CD4-positive, alpha-beta memory T cell (primary cell): Measurements from ENCODE around the gene SETBP1. TPM values are rescaled to one million over a fixed set of nuclear protein-coding genes. Genes with fewer than 3 reads are reported as not detected.

Experiments used
- CTCF ChIA-PET: fragments of 350-600 bp; sonication (Branson Sonifier 250); formaldehyde crosslinking; loops from one replicate; lab custom pipeline; 2021; ENCODE audit warnings: inconsistent platforms; ENCODE audit not compliant: partially characterized antibody; lab: Charles Lee
- POLR2A ChIA-PET: fragments of 350-600 bp; sonication (Branson Sonifier 250); formaldehyde crosslinking; loops from one replicate; lab custom pipeline; 2021; ENCODE audit not compliant: partially characterized antibody; lab: Charles Lee
- DNase-seq, 5 donors: peaks; one replicate each; pipeline versions ENCODE4 v3.0.0 to v3.0.0-alpha.2; 2020 to 2022; ENCODE audit warnings: mixed read lengths in 1 of 5
- H3K27ac ChIP-seq: one replicate; pipeline ENCODE4 v1.7.0; 2013; ENCODE audit warnings: low read depth, low read length
- H3K27me3 ChIP-seq: 2 replicates; pipeline ENCODE4 v1.7.0; 2013; ENCODE audit warnings: mild to moderate bottlenecking, low read length, moderate library complexity; ENCODE audit not compliant: insufficient read depth
- H3K36me3 ChIP-seq: 2 replicates; pipeline ENCODE4 v1.7.0; 2013; ENCODE audit warnings: mild to moderate bottlenecking, low read length, moderate library complexity; ENCODE audit not compliant: insufficient read depth
- H3K4me1 ChIP-seq: 2 replicates; pipeline ENCODE4 v1.7.0; 2013; ENCODE audit warnings: mild to moderate bottlenecking, low read length, moderate library complexity; ENCODE audit not compliant: insufficient read depth
- H3K4me3 ChIP-seq, 2 donors: one replicate each; pipeline ENCODE4 v1.7.0; 2013; ENCODE audit warnings: low read length in 2 of 2, mild to moderate bottlenecking in 1 of 2
- H3K9me3 ChIP-seq, 2 donors: one replicate each; pipeline ENCODE4 v1.7.0; 2013; ENCODE audit warnings: low read length in 2 of 2, control low read depth in 1 of 2; ENCODE audit not compliant: control insufficient read depth in 1 of 2
- H3K27ac Mint-ChIP-seq, 7 donors: one replicate each; pipeline ENCODE4 v1.8.0; 2020 to 2021; ENCODE audit warnings: mixed read lengths in 7 of 7, mild to moderate bottlenecking in 6 of 7, inconsistent platforms in 3 of 7, moderate library complexity in 3 of 7
- H3K27me3 Mint-ChIP-seq, 2 donors: one replicate each; pipeline ENCODE4 v1.8.0; 2020 to 2021; ENCODE audit warnings: mixed read lengths in 2 of 2
- H3K36me3 Mint-ChIP-seq, 2 donors: one replicate each; pipeline ENCODE4 v1.8.0; 2020 to 2021; ENCODE audit warnings: mixed read lengths in 2 of 2, inconsistent platforms in 1 of 2, mild to moderate bottlenecking in 1 of 2
- H3K4me1 Mint-ChIP-seq, 4 donors: one replicate each; pipeline ENCODE4 v1.8.0; 2020 to 2021; ENCODE audit warnings: mixed read lengths in 4 of 4, mild to moderate bottlenecking in 1 of 4
- H3K4me3 Mint-ChIP-seq, 8 donors: one replicate each; pipeline ENCODE4 v1.8.0; 2020 to 2021; ENCODE audit warnings: mixed read lengths in 8 of 8, mild to moderate bottlenecking in 7 of 8, moderate library complexity in 6 of 8, inconsistent platforms in 3 of 8
- H3K9me3 Mint-ChIP-seq, 8 donors: one replicate each; pipeline ENCODE4 v1.8.0; 2020 to 2021; ENCODE audit warnings: mixed read lengths in 8 of 8, mild to moderate bottlenecking in 5 of 8, inconsistent platforms in 3 of 8, moderate library complexity in 1 of 8
- intact Hi-C: fragments of 100-400 bp; cut with micrococcal nuclease; formaldehyde crosslinking; loops from one replicate; pipeline ENCODE4 v1.15.1; 2023
- polyA plus RNA-seq, 2 donors: library from polyadenylated mRNA; unstranded; fragments of 300-500 nt; fragmentation: Illumina TruSeq; gene quantifications; one replicate each; pipeline ENCODE4 v1.2.3, GENCODE V29; 2021
- total RNA-seq, 2 experiments: library from RNA; stranded (reverse); gene quantifications; one replicate each; pipeline ENCODE4 v1.2.3, GENCODE V29; 2021

Gene SETBP1
- total and polyA plus RNA-seq, 4 experiments from 2014 or later, result 0.03 to 0.21 (median 0.09) TPM; not detected in 1

- Histone ChIP-seq H3K36me3 (no peaks in the 10 kb centered on the region), H3K4me3 (no peak overlapping the region), H3K4me1 (peaks cover 17% of the 10 kb centered on the region), H3K27me3 (no peaks in the 10 kb centered on the region), H3K27ac (no peak overlapping the region), H3K9me3 (no peaks in the 10 kb centered on the region)
- Mint-ChIP-seq H3K27ac (no peak overlapping the region), H3K27me3 (no peaks in the 10 kb centered on the region), H3K4me3 (no peak overlapping the region), H3K36me3 (peaks cover 0 to under 1% of the 10 kb centered on the region in 2 donors), H3K4me1 (peaks cover 8 to 18% (median 12%) of the 10 kb centered on the region in 4 donors), H3K9me3 (peaks cover 0 to 2% (median 0%) of the 10 kb centered on the region in 8 donors)
- POLR2A ChIA-PET, result no interaction called here
- no peak for DNase-seq
- CTCF ChIA-PET, result no interaction called here
- intact Hi-C loops, result no loop called here
Observed at GRCh38 chr18:44841221-44841620, 160.5 kb downstream of the SETBP1 start.

GRCh38 chr18:44841752-44842587, 161.3 kb downstream of the SETBP1 start:
- Histone ChIP-seq H3K36me3 (no peaks in the 10 kb centered on the region), H3K4me3 (no peak overlapping the region), H3K27me3 (no peaks in the 10 kb centered on the region), H3K27ac (no peak overlapping the region), H3K9me3 (no peaks in the 10 kb centered on the region), H3K4me1 (peaks cover 17% of the 10 kb centered on the region)
- Mint-ChIP-seq H3K4me1 (peaks cover 8 to 18% (median 12%) of the 10 kb centered on the region in 4 donors), H3K27me3 (no peaks in the 10 kb centered on the region), H3K27ac (no peak overlapping the region), H3K9me3 (peaks cover 0 to 2% (median 0%) of the 10 kb centered on the region in 8 donors), H3K4me3 (no peak overlapping the region), H3K36me3 (peaks cover 0 to 3% of the 10 kb centered on the region in 2 donors)
- POLR2A ChIA-PET, result no interaction called here
- CTCF ChIA-PET, result interaction anchor here (0.9 kb wide), 1 partner anchor 15 kb away, joined by 5 read pairs; no protein-coding TSS in a partner anchor
- DNase-seq, result no peak
- intact Hi-C loops, result no loop called here

- CTCF ChIA-PET, result interaction anchor here (0.9 kb wide), 1 partner anchor 16 kb away, joined by 5 read pairs; no protein-coding TSS in a partner anchor
Observed at GRCh38 chr18:44842588-44843412, 162.1 kb downstream of the SETBP1 start.

GRCh38 chr18:44844486-44844885, 163.8 kb downstream of the SETBP1 start:
- Histone ChIP-seq H3K27ac (no peak overlapping the region), H3K4me1 (peaks cover 7% of the 10 kb centered on the region), H3K36me3 (no peaks in the 10 kb centered on the region), H3K4me3 (no peak overlapping the region), H3K27me3 (no peaks in the 10 kb centered on the region), H3K9me3 (no peaks in the 10 kb centered on the region)
- H3K4me3 Mint-ChIP-seq, result no peak overlapping the region
- ChIA-PET POLR2A (no interaction called here), CTCF (no interaction called here)
- peaks cover 0 to 4% (median 0%) of the 10 kb centered on the region in 8 donors for H3K9me3 Mint-ChIP-seq
- peaks cover 3 to 8% (median 4%) of the 10 kb centered on the region in 4 donors for H3K4me1 Mint-ChIP-seq
- no peak for DNase-seq
- intact Hi-C loops, result no loop called here
- no peak overlapping the region for H3K27ac Mint-ChIP-seq
- peaks cover 0 to 2% of the 10 kb centered on the region in 2 donors for H3K27me3 Mint-ChIP-seq
- H3K36me3 Mint-ChIP-seq, result peaks cover 0 to 3% of the 10 kb centered on the region in 2 donors

More at GRCh38 chr18:44842588-44843412, 162.1 kb downstream of the SETBP1 start:
- intact Hi-C loops, result no loop called here
- Histone ChIP-seq H3K9me3 (no peaks in the 10 kb centered on the region), H3K36me3 (no peaks in the 10 kb centered on the region), H3K4me1 (peaks cover 17% of the 10 kb centered on the region), H3K4me3 (no peak overlapping the region), H3K27ac (no peak overlapping the region), H3K27me3 (no peaks in the 10 kb centered on the region)
- POLR2A ChIA-PET, result no interaction called here
- Mint-ChIP-seq H3K4me3 (no peak overlapping the region), H3K27ac (no peak overlapping the region), H3K27me3 (no peaks in the 10 kb centered on the region), H3K36me3 (peaks cover 0 to 3% of the 10 kb centered on the region in 2 donors), H3K9me3 (peaks cover 0 to 4% (median 0%) of the 10 kb centered on the region in 8 donors), H3K4me1 (peaks cover 8 to 18% (median 12%) of the 10 kb centered on the region in 4 donors)
- DNase-seq, result no peak

GRCh38 chr18:44846450-44846849, 165.8 kb downstream of the SETBP1 start:
- ChIA-PET POLR2A (no interaction called here), CTCF (no interaction called here)
- no peak overlapping the region for H3K27ac ChIP-seq
- no peak overlapping the region for H3K4me3 Mint-ChIP-seq
- H3K36me3 Mint-ChIP-seq, result peaks cover 0 to 3% of the 10 kb centered on the region in 2 donors
- H3K4me1 Mint-ChIP-seq, result no peaks in the 10 kb centered on the region
- H3K27me3 Mint-ChIP-seq, result peaks cover under 1 to 2% of the 10 kb centered on the region in 2 donors
- H3K36me3 ChIP-seq, result no peaks in the 10 kb centered on the region
- H3K27ac Mint-ChIP-seq, result no peak overlapping the region
- no peaks in the 10 kb centered on the region for H3K9me3 ChIP-seq
- peaks cover 0 to 4% (median 0%) of the 10 kb centered on the region in 8 donors for H3K9me3 Mint-ChIP-seq
- no peaks in the 10 kb centered on the region for H3K27me3 ChIP-seq
- DNase-seq, result no peak
- no peaks in the 10 kb centered on the region for H3K4me1 ChIP-seq
- intact Hi-C loops, result no loop called here
- no peak overlapping the region for H3K4me3 ChIP-seq

- no peaks in the 10 kb centered on the region for H3K27me3 ChIP-seq
- intact Hi-C loops, result no loop called here
- H3K36me3 ChIP-seq, result no peaks in the 10 kb centered on the region
- ChIA-PET POLR2A (no interaction called here), CTCF (no interaction called here)
- Mint-ChIP-seq H3K4me3 (no peak overlapping the region), H3K4me1 (no peaks in the 10 kb centered on the region), H3K9me3 (peaks cover 0 to 4% (median 0%) of the 10 kb centered on the region in 8 donors), H3K36me3 (peaks cover 0 to 3% of the 10 kb centered on the region in 2 donors), H3K27ac (no peak overlapping the region), H3K27me3 (peaks cover 1 to 2% of the 10 kb centered on the region in 2 donors)
- DNase-seq, result no peak
- no peak overlapping the region for H3K4me3 ChIP-seq
- H3K4me1 ChIP-seq, result no peaks in the 10 kb centered on the region
- no peak overlapping the region for H3K27ac ChIP-seq
- no peaks in the 10 kb centered on the region for H3K9me3 ChIP-seq
Observed at GRCh38 chr18:44848644-44849335, 168.1 kb downstream of the SETBP1 start.
